ENCODE data around the gene OCSTAMP.

Gene OCSTAMP

GRCh38 chr20:46551522-46552381, 1.3 kb upstream of the OCSTAMP start:
- DNase-seq = no peak

- DNase-seq = no peak
These were observed 1.1 kb downstream of the OCSTAMP start for GRCh38 chr20:46549188-46549972.

- DNase-seq = no peak
These were observed 1.8 kb downstream of the OCSTAMP start for GRCh38 chr20:46548688-46549087.

- DNase-seq = no peak
These were observed 2.5 kb downstream of the OCSTAMP start for GRCh38 chr20:46547995-46548394.

GRCh38 chr20:46546936-46547335, 3.5 kb downstream of the OCSTAMP start:
- no peak for DNase-seq

- DNase-seq = no peak
These were observed 4.2 kb downstream of the OCSTAMP start for GRCh38 chr20:46546298-46546697.

- DNase-seq = no peak
These were observed 4.7 kb downstream of the OCSTAMP start for GRCh38 chr20:46545827-46546138.

GRCh38 chr20:46545077-46545826, 5.2 kb downstream of the OCSTAMP start:
- no peak for DNase-seq

- DNase-seq = no peak
These were observed 5.9 kb downstream of the OCSTAMP start for GRCh38 chr20:46544576-46544975.

GRCh38 chr20:46543959-46544358, 6.5 kb downstream of the OCSTAMP start:
- DNase-seq = no peak

- no peak for DNase-seq
These were observed 7.4 kb downstream of the OCSTAMP start for GRCh38 chr20:46543033-46543432.

- no peak for DNase-seq
These were observed 9.1 kb downstream of the OCSTAMP start for GRCh38 chr20:46541229-46541935.

- no peak for DNase-seq
These were observed 11.3 kb downstream of the OCSTAMP start for GRCh38 chr20:46539113-46539512.

GRCh38 chr20:46530640-46531039, 19.8 kb downstream of the OCSTAMP start:
- no peak for DNase-seq

GRCh38 chr20:46523696-46524328, 26.6 kb downstream of the OCSTAMP start:
- DNase-seq = no peak

GRCh38 chr20:46523108-46523507, 27.3 kb downstream of the OCSTAMP start:
- DNase-seq = no peak

- DNase-seq = no peak
These were observed 29.4 kb downstream of the OCSTAMP start for GRCh38 chr20:46520976-46521579.

GRCh38 chr20:46520540-46520939, 29.9 kb downstream of the OCSTAMP start:
- DNase-seq = no peak

- DNase-seq = no peak
These were observed 30.9 kb downstream of the OCSTAMP start for GRCh38 chr20:46519471-46520068.

GRCh38 chr20:46512943-46513844, 37.3 kb downstream of the OCSTAMP start, which contains the start of gene ZNF334:
Gene ZNF334, minus strand, starts transcription at chr20:46513559. Its CDS starts 1,457 bp downstream, at chr20:46512102.
- DNase-seq = no peak

Data from cortex of kidney (tissue), 1 donor.